Upper lobe of left lung (tissue), 4 donors: ENCODE measurements around the gene CHST11.

Source experiments
- CTCF ChIP-seq, 6 experiments: fragments of 450-650 bp in 4 of 6; fragments of 200-600 bp in 2 of 6; sonication (generic) in 2 of 6; IDR thresholded peaks; one replicate each; pipeline ENCODE4 v1.5.1; 2016 to 2019; ENCODE audit warnings: antibody characterized with exemption in 6 of 6
- EP300 ChIP-seq, 4 donors: sonication (generic); formaldehyde crosslinking; IDR thresholded peaks; one replicate each; pipeline ENCODE4 v1.5.1; 2017; ENCODE audit warnings: antibody characterized with exemption in 4 of 4, control low read depth in 2 of 4
- POLR2A ChIP-seq, 4 donors: fragments of 450-650 bp; IDR thresholded peaks; one replicate each; pipeline ENCODE4 v1.5.1; 2016 to 2017; ENCODE audit warnings: antibody characterized with exemption in 4 of 4, mild to moderate bottlenecking in 2 of 4
- POLR2AphosphoS5 ChIP-seq, 2 donors: sonication (generic); formaldehyde crosslinking; IDR thresholded peaks; one replicate each; pipeline ENCODE4 v1.5.1; 2017; ENCODE audit warnings: antibody characterized with exemption in 2 of 2

- TF ChIP-seq POLR2AphosphoS5 (IDR thresholded peaks at IDR 0.05): no peak
- TF ChIP-seq CTCF (IDR thresholded peaks at IDR 0.05): no peak
- no peak for TF ChIP-seq POLR2A (IDR thresholded peaks at IDR 0.05)
- TF ChIP-seq EP300 (IDR thresholded peaks at IDR 0.05): no peak
These were observed 129.7 kb downstream of the CHST11 start for GRCh38 chr12:104586351-104586919.
